Right lobe of liver (tissue), 6 donors: ENCODE data around the gene SNAP47. TPM values are rescaled to one million over a fixed set of nuclear protein-coding genes. Genes with fewer than 3 reads are reported as not detected.

ENCODE experiments used
- ATAC-seq, 4 donors: fragments of 200-7000 bp; cut with Tn5 transposase; one replicate each; pipeline ENCODE4 v1.9.1; 2020; ENCODE audit warnings: mild to moderate bottlenecking in 4 of 4, moderate library complexity in 4 of 4
- DNase-seq, 3 donors: peaks; one replicate each; pipeline ENCODE4 v3.0.0-alpha.2; 2020
- H3K27ac ChIP-seq, 3 donors: fragments of 200-600 bp; one replicate each; pipeline ENCODE4 v1.8.0; 2022
- H3K27me3 ChIP-seq, 2 donors: fragments of 200-600 bp; one replicate each; pipeline ENCODE4 v1.8.0; 2022
- H3K36me3 ChIP-seq, 4 donors: fragments of 200-600 bp; sonication (generic) in 1 of 4; one replicate each; pipeline versions ENCODE4 v1.5.1 to v1.8.0; 2017 to 2022; ENCODE audit warnings: control low read depth in 1 of 4
- H3K4me1 ChIP-seq, 4 donors: fragments of 200-600 bp; sonication (generic) in 1 of 4; one replicate each; pipeline versions ENCODE4 v1.5.1 to v1.8.0; 2017 to 2022; ENCODE audit warnings: control low read depth in 1 of 4
- H3K4me3 ChIP-seq, 3 donors: fragments of 200-600 bp; one replicate each; pipeline ENCODE4 v1.8.0; 2022
- H3K9me3 ChIP-seq, 4 donors: fragments of 200-600 bp; sonication (generic) in 1 of 4; one replicate each; pipeline versions ENCODE4 v1.5.1 to v1.8.0; 2017 to 2022; ENCODE audit warnings: control low read depth in 1 of 4
- POLR2A ChIP-seq: fragments of 450-650 bp; IDR thresholded peaks from one replicate; pipeline ENCODE4 v1.6.1; 2017; ENCODE audit warnings: antibody characterized with exemption, mild to moderate bottlenecking
- WGBS: methylation state at CpG from one replicate; pipeline ENCODE4 v1.1.6; 2018; ENCODE audit warnings: low coverage, low lambda C conversion rate; ENCODE audit not compliant: insufficient coverage; ENCODE audit errors: missing lambda C conversion rate; 5-methylcytosine and 5-hydroxymethylcytosine counted together
- intact Hi-C, 2 donors: fragments of 100-400 bp; cut with DNase I; formaldehyde crosslinking; loops; one replicate each; pipeline versions ENCODE4 v1.11.2 to v1.14.1; 2022
- total RNA-seq, 6 experiments: library from RNA; depleted of rRNA in 2 of 6; stranded (reverse); fragments of >200 nt in 2 of 6; fragmentation: NEBNext Ultra II Directional in 3 of 6; extraction: Animal tissue kit (Norgen Biotek cat#: 25700) in 3 of 6; gene quantifications; one replicate each; pipeline versions ENCODE4 v1.1.0 to v1.2.4, GENCODE V29; 2016 to 2023
- TF ChIP-seq, protein P1 (sequence below), 4 donors: fragments of 200-600 bp in 3 of 4; fragments of 450-650 bp in 1 of 4; IDR thresholded peaks; one replicate each; pipeline versions ENCODE4 v1.5.1 to v1.8.0; 2016 to 2022; ENCODE audit warnings: antibody characterized with exemption in 4 of 4, mild to moderate bottlenecking in 2 of 4
- donor health status: DM: no; HTN: yes; CAD: no.
- donor health status: DM: no; HTN: no; CAD: no.
- donor health status: DM: no; HTN: no; CAD: no.
- donor health status: DM: no; HTN: yes; CAD: no.
- donor health status: DM: no; HTN: yes; CAD: no.

SNAP47 gene
- total RNA-seq, 6 experiments from 2014 or later, result 15.2 to 32.5 (median 24.8) TPM

DNA sequence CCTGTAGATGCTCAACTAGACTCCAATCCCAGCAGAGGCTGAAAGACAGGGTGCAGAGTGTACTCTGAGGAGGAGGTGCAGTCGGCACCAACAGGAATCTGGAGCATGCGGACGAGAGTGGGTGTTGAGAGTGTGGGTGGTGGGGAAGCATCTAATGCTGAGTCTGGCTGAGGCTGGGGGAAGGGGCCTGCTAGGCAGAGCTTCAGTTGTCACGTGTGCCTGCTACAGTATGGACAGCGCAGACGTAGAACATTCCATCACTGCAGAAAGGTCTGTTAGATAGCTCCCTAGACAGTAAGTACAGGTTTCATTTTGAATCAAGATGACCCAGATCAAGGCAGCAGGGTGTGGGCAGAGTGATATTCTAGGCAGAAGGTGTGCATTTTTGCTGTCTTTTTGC lies 23.1 kb downstream of the SNAP47 start:
- 87% methylated on average over 3 of the region's 6 CpGs for WGBS
- intact Hi-C loops, result no loop called here
- Histone ChIP-seq H3K36me3 (peaks cover 0 to 25% (median under 1%) of the 10 kb centered on the region in 4 donors), H3K4me3 (no peak overlapping the region), H3K9me3 (no peaks in the 10 kb centered on the region), H3K27me3 (no peaks in the 10 kb centered on the region), H3K4me1 (peaks cover 0 to 41% (median 4%) of the 10 kb centered on the region in 4 donors), H3K27ac (no peak overlapping the region)
- TF ChIP-seq, protein P1, sequence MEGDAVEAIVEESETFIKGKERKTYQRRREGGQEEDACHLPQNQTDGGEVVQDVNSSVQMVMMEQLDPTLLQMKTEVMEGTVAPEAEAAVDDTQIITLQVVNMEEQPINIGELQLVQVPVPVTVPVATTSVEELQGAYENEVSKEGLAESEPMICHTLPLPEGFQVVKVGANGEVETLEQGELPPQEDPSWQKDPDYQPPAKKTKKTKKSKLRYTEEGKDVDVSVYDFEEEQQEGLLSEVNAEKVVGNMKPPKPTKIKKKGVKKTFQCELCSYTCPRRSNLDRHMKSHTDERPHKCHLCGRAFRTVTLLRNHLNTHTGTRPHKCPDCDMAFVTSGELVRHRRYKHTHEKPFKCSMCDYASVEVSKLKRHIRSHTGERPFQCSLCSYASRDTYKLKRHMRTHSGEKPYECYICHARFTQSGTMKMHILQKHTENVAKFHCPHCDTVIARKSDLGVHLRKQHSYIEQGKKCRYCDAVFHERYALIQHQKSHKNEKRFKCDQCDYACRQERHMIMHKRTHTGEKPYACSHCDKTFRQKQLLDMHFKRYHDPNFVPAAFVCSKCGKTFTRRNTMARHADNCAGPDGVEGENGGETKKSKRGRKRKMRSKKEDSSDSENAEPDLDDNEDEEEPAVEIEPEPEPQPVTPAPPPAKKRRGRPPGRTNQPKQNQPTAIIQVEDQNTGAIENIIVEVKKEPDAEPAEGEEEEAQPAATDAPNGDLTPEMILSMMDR (IDR thresholded peaks at IDR 0.05), result no peak
- TF ChIP-seq POLR2A, result no peak
- DNase-seq, result peak in 1 of 3 donors; percentile 29
- no peak for ATAC-seq

DNA sequence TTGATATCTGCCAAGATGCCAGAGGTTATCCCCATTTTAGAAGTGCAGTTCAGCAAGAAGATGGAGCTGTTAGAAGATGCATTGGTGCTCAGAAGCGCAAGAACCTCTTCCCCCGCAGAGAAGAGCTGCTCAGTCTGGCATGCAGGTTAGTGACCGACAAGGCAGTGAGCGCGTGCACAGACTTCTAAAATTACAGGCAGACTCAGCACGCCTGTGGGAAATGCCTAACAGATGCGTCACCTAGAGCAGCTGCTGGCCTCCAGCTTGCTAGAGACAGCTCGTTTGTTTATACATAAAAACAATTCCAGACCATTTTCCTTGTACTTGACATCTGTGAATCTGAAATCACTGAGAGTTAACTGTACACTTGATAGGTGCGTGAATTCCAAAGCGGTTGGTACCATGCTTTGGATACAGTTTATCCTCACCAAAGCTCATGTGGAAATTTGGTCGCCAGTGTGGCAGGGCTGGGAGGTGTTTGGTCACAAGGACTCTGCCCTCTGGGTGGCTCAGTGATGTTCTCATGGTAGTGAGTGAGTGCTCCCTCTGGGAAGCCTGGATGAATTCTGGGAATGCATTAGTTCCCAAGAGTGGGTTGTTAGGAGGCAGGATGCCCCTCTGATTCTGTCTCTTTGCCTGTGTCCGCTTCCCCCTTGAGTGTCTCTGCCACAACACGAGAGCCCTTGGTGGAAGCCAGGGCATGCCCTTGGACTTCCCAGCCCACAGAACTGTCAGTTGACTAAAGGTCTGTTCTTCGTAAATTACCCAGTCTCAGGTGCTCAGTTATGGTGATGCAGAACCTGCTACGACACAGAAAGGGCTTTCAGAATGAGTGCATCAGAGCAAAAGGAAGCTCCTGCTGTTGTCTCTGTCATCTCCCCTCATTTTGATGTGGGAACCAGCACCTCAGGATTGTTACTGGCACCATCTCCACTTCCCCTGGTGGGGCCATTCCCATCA lies 24.4 kb downstream of the SNAP47 start:
- Histone ChIP-seq H3K9me3 (no peaks in the 10 kb centered on the region), H3K4me3 (no peak overlapping the region), H3K4me1 (peaks cover 0 to 35% (median 4%) of the 10 kb centered on the region in 4 donors), H3K27me3 (no peaks in the 10 kb centered on the region), H3K27ac (no peak overlapping the region), H3K36me3 (peaks cover 0 to 25% (median under 1%) of the 10 kb centered on the region in 4 donors)
- WGBS, result 71% methylated on average over 6 of the region's 15 CpGs
- ATAC-seq, result no peak
- DNase-seq, result peak in 1 of 3 donors; percentile 17
- intact Hi-C loops, result loop anchor here in 1 of 2 donors (10.0 kb wide), 1 partner anchor 185 kb away; the partner anchor contains the start of gene WNT9A
- no peak for TF ChIP-seq POLR2A
- TF ChIP-seq, protein P1 (IDR thresholded peaks at IDR 0.05), result no peak

DNA sequence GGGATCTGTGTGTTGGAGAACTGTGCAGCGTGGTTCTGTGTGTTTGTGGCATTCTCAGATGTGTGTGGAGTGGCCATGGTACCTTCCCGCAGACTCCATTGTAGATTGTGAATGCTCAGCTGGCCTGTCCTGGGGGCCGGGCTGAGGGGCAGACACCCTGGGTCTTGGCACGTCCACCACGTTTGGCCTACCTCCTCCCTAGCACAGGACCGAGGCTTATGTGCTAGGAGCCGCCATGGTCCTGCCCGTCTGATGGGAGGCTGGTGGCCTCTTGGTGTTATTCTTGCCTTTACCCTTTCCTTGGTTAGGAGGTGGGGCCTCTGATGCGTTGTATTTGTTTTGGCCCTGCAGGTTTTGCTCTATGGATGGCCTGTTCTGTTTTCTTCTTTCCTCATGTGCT lies 25.1 kb downstream of the SNAP47 start:
- Histone ChIP-seq H3K4me1 (peaks cover 0 to 35% (median 4%) of the 10 kb centered on the region in 4 donors), H3K36me3 (peaks cover 0 to 25% (median under 1%) of the 10 kb centered on the region in 4 donors), H3K9me3 (no peaks in the 10 kb centered on the region), H3K27ac (no peak overlapping the region), H3K4me3 (no peak overlapping the region), H3K27me3 (no peaks in the 10 kb centered on the region)
- peak in 1 of 3 donors; percentile 29 for DNase-seq
- 84% methylated on average over 8 of the region's 9 CpGs for whole genome bisulfite sequencing
- TF ChIP-seq POLR2A, result no peak
- TF ChIP-seq, protein P1 (IDR thresholded peaks at IDR 0.05), result no peak
- no peak for ATAC-seq
- intact Hi-C loops, result loop anchor here in 1 of 2 donors (10.0 kb wide), 1 partner anchor 184 kb away; the partner anchor contains the start of gene WNT9A

DNA sequence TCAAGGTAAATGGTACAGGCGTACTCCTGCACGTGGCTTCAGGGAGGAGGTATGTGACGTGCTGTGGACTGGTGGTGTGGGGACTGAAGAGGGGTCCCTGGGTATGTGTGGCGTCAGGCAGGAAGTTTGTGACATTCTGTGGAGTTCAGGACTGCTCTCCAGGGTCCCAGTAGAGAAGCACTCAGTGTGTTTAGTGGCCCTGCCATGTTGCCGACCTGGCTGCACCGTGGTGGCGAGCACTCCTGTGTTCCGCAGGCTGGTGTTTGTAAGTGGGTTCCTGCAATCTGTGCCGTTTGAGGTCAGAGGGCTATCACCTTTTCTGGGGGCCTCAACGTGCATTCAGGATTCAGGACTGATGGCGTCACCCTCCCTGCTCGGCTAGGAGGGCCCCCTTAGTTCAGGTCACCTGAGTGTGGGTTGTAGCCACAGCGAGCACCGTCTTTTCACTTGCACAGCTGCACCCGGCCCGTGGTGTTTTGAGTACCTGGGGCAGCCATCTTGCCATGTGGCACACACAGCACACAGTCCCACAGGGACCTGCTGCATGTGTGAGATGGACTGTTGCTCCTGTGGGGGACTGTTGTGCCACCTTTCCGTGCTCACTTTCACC lies 26.5 kb downstream of the SNAP47 start:
- TF ChIP-seq POLR2A, result no peak
- peak overlapping the region in 1 of 3 donors; percentile 27 for H3K27ac ChIP-seq
- 60% methylated on average over 5 of the region's 17 CpGs for WGBS
- DNase-seq (no peak), ATAC-seq (no peak)
- H3K27me3 ChIP-seq, result no peaks in the 10 kb centered on the region
- no peak overlapping the region for H3K4me3 ChIP-seq
- peaks cover 0 to 26% (median under 1%) of the 10 kb centered on the region in 4 donors for H3K36me3 ChIP-seq
- intact Hi-C loops, result loop anchor here in 1 of 2 donors (10.0 kb wide), 1 partner anchor 183 kb away; the partner anchor contains the start of gene WNT9A
- no peaks in the 10 kb centered on the region for H3K9me3 ChIP-seq
- H3K4me1 ChIP-seq, result peaks cover 0 to 25% (median 4%) of the 10 kb centered on the region in 4 donors
